A549 (cell line): ENCODE results near the gene PHOX2A. TPM values are rescaled to one million over a fixed set of nuclear protein-coding genes. Genes with fewer than 3 reads are reported as not detected.

Experiments
- ATAC-seq, 2 experiments: fragments of 200-7000 bp in 1 of 2; fragments of >200 bp in 1 of 2; cut with Nextera tagmentation in 1 of 2; cut with Tn5 transposase in 1 of 2; 3 replicates each; pipeline versions ENCODE4 v1.8.0 to v1.9.1; 2018 to 2020; ENCODE audit warnings: mild to moderate bottlenecking in 1 of 2, moderate library complexity in 1 of 2
- CTCF ChIA-PET: fragments of 300-600 bp; sonication (Branson Sonifier 250); formaldehyde crosslinking; extraction: SDS; loops from one replicate; lab custom pipeline; 2021; ENCODE audit warnings: antibody characterized with exemption, inconsistent platforms; lab: Yijun Ruan, JAX
- POLR2A ChIA-PET: fragments of 350-600 bp; formaldehyde crosslinking; extraction: SDS; loops from one replicate; lab custom pipeline; 2021; ENCODE audit warnings: antibody characterized with exemption, inconsistent platforms; lab: Yijun Ruan, JAX
- DNase-seq, 2 experiments: peaks; one replicate each; pipeline versions ENCODE4 v3.0.0 to v3.0.0-alpha.2; 2011 to 2016; ENCODE audit warnings: low read depth in 1 of 2, low spot score in 1 of 2
- FAIRE-seq: peaks from 2 replicates; lab custom pipeline; 2011; peaks lifted over from hg19 to GRCh38; lab: Jason Lieb, UNC
- H3K27ac ChIP-seq, 2 experiments: fragments of >200 bp; sonication (Bioruptor Twin); formaldehyde crosslinking; 3 replicates each; pipeline ENCODE4 v1.5.1; 2016 to 2017
- H3K4me1 ChIP-seq: fragments of >200 bp; sonication (Bioruptor Twin); formaldehyde crosslinking; 3 replicates; pipeline ENCODE4 v1.6.1; 2016
- H3K4me2 ChIP-seq: fragments of >200 bp; sonication (Bioruptor Twin); formaldehyde crosslinking; 3 replicates; pipeline ENCODE4 v1.6.1; 2016
- H3K4me3 ChIP-seq: fragments of >200 bp; sonication (Bioruptor Twin); formaldehyde crosslinking; 3 replicates; pipeline ENCODE4 v1.5.1; 2016
- H3K9me3 ChIP-seq: fragments of >200 bp; sonication (Bioruptor Twin); formaldehyde crosslinking; 3 replicates; pipeline ENCODE4 v1.6.1; 2016
- CBX8 ChIP-seq: fragments of 200-600 bp; sonication (generic); IDR thresholded peaks from 2 replicates; pipeline ENCODE4 v1.6.1; 2016
- CHD4 ChIP-seq: fragments of 200-600 bp; sonication (generic); IDR thresholded peaks from 2 replicates; pipeline ENCODE4 v1.6.1; 2016; ENCODE audit warnings: antibody characterized with exemption, mild to moderate bottlenecking, borderline replicate concordance
- ELK1 ChIP-seq: fragments of 150-350 bp; IDR thresholded peaks from 2 replicates; pipeline ENCODE4 v1.6.1; 2014; ENCODE audit warnings: low read depth, mild to moderate bottlenecking, low read length
- FOXS1 ChIP-seq: fragments of 250-450 bp; sonication (Bioruptor Pico); IDR thresholded peaks from 2 replicates; pipeline ENCODE4 v1.5.0; 2020; ENCODE audit warnings: mild to moderate bottlenecking, moderate library complexity
- HDAC2 ChIP-seq: fragments of 200-600 bp; sonication (generic); IDR thresholded peaks from 2 replicates; pipeline ENCODE4 v1.6.1; 2016
- HMGXB4 ChIP-seq: fragments of 250-450 bp; sonication (Bioruptor Pico); IDR thresholded peaks from 2 replicates; pipeline ENCODE4 v1.5.0; 2021; ENCODE audit warnings: mild to moderate bottlenecking, moderate library complexity, borderline replicate concordance
- HOXA7 ChIP-seq: fragments of 250-450 bp; sonication (Bioruptor Pico); IDR thresholded peaks from 2 replicates; pipeline ENCODE4 v1.5.0; 2020; ENCODE audit warnings: mild to moderate bottlenecking, moderate library complexity
- HOXB5 ChIP-seq: fragments of 250-450 bp; sonication (Bioruptor Pico); IDR thresholded peaks from 2 replicates; pipeline ENCODE4 v1.5.0; 2020; ENCODE audit warnings: mild to moderate bottlenecking, moderate library complexity
- KDM1A ChIP-seq: fragments of 200-600 bp; sonication (generic); IDR thresholded peaks from 2 replicates; pipeline ENCODE4 v1.6.1; 2016; ENCODE audit warnings: low read depth, mild to moderate bottlenecking
- NFE2L2 ChIP-seq: fragments of 150-350 bp; conservative IDR thresholded peaks from 2 replicates; pipeline ENCODE4 v1.6.1; 2014; ENCODE audit warnings: low read length
- POLR2AphosphoS2 ChIP-seq: conservative IDR thresholded peaks from 2 replicates; pipeline ENCODE4 v1.6.1; 2012; ENCODE audit warnings: low read length, improper control_type of control experiment, inconsistent platforms
- RARB ChIP-seq: fragments of 250-450 bp; sonication (Bioruptor Pico); IDR thresholded peaks from 2 replicates; pipeline ENCODE4 v1.8.0; 2021; ENCODE audit warnings: mild to moderate bottlenecking, moderate library complexity
- ZC3H11A ChIP-seq: fragments of 450-650 bp; IDR thresholded peaks from 2 replicates; pipeline ENCODE4 v1.6.1; 2014; ENCODE audit warnings: antibody characterized with exemption, mild to moderate bottlenecking
- ZFP36 ChIP-seq: fragments of 450-650 bp; IDR thresholded peaks from 2 replicates; pipeline ENCODE4 v1.6.1; 2014; ENCODE audit warnings: borderline replicate concordance; ENCODE audit not compliant: partially characterized antibody
- ZNF302 ChIP-seq: fragments of 250-450 bp; sonication (Bioruptor Pico); IDR thresholded peaks from 2 replicates; pipeline ENCODE4 v1.9.0; 2021; ENCODE audit warnings: inconsistent platforms, mild to moderate bottlenecking, moderate library complexity
- WGBS: methylation state at CpG from one replicate; pipeline ENCODE4 v1.1.6; 2017; ENCODE audit errors: missing lambda C conversion rate; 5-methylcytosine and 5-hydroxymethylcytosine counted together
- polyA plus RNA-seq, 4 experiments: library from polyadenylated mRNA; depleted of rRNA in 3 of 4; stranded (reverse); fragments of >200 nt; fragmentation: RNase III in 1 of 4; extraction: RNeasy Plus Mini Kit Qiagen cat#74134 plus additional on column Dnase treatment in 1 of 4; gene quantifications; 2 replicates in 3 of 4; 3 replicates in 1 of 4; pipeline ENCODE4 v1.2.3, GENCODE V29; 2011 to 2017
- TF ChIP-seq, protein P1 (sequence below): fragments of 250-450 bp; sonication (Bioruptor Pico); IDR thresholded peaks from 2 replicates; pipeline ENCODE4 v1.5.0; 2020; ENCODE audit warnings: low read depth, mild to moderate bottlenecking, moderate library complexity
- TF ChIP-seq, protein P2 (sequence below): IDR thresholded peaks from 2 replicates; pipeline ENCODE4 v1.6.1; 2012

The PHOX2A gene
- polyA plus RNA-seq, 2 of the 4 experiments (the other 2 are of a cell fraction): not detected

GRCh38 chr11:72229925-72230763, 13.8 kb downstream of the PHOX2A start:
- H3K4me2 ChIP-seq: no peak overlapping the region
- no peak for DNase-seq
- POLR2A ChIA-PET: no interaction called here

DNA sequence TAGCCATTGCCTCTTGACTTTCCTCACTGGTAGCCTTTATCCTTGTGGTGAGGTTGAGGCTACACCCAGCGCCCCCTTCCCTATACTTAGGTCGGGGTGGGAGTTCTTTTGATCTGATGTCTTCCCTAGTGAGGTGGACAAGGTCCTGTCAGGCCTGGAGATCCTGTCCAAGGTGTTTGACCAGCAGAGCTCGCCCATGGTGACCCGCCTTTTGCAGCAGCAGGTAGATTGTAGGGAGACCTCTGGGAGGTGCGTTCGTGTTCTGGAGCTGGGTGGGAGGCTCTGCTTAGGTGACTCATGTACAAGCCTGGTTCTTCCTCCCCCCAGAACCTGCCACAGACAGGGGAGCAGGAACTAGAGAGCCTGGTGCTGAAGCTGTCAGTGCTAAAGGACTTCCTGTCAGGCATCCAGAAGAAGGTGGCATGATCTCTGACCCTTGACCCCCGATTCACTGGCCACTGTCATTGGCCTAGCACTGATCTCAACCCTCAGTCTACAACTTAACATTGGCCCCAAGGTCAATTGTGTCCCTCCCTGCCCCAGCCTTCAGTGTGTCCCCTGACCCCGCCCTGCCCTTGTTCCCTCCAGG, 14.5 kb downstream of the PHOX2A start:
- Histone ChIP-seq H3K4me3 (no peak overlapping the region), H3K4me2 (no peak overlapping the region), H3K9me3 (no peaks in the 10 kb centered on the region), H3K27ac (no peak overlapping the region), H3K4me1 (peaks cover 19% of the 10 kb centered on the region)
- FAIRE-seq (no peak), ATAC-seq (no peak), DNase-seq (no peak)
- TF ChIP-seq HOXA7 (CRISPR knock-in tag) (no peak), ZFP36 (no peak), ZNF302 (CRISPR knock-in tag) (no peak), HOXB5 (CRISPR knock-in tag) (no peak), FOXS1 (CRISPR knock-in tag) (no peak), ELK1 (no peak), NFE2L2 (no peak), CBX8 (no peak), HDAC2 (no peak), KDM1A (no peak)
- TF ChIP-seq, protein P1, sequence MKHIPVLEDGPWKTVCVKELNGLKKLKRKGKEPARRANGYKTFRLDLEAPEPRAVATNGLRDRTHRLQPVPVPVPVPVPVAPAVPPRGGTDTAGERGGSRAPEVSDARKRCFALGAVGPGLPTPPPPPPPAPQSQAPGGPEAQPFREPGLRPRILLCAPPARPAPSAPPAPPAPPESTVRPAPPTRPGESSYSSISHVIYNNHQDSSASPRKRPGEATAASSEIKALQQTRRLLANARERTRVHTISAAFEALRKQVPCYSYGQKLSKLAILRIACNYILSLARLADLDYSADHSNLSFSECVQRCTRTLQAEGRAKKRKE (CRISPR knock-in tag): no peak
- CTCF ChIA-PET: interaction anchor here (0.8 to 9.4 kb wide), 3 partner anchors 7 to 204 kb away, joined by 3 to 83 read pairs (median 4); no protein-coding TSS in a partner anchor
- 95% methylated on average over 7 of the region's 8 CpGs for WGBS
- POLR2A ChIA-PET: no interaction called here

More at GRCh38 chr11:72229925-72230763, 13.8 kb downstream of the PHOX2A start:
- CTCF ChIA-PET: interaction anchor here (0.8 to 9.4 kb wide), 3 partner anchors 7 to 205 kb away, joined by 3 to 83 read pairs (median 4); no protein-coding TSS in a partner anchor
- Histone ChIP-seq H3K27ac (no peak overlapping the region), H3K4me1 (peaks cover 19% of the 10 kb centered on the region), H3K9me3 (no peaks in the 10 kb centered on the region), H3K4me3 (no peak overlapping the region)
- FAIRE-seq (no peak), ATAC-seq (no peak)
- TF ChIP-seq FOXS1 (CRISPR knock-in tag) (no peak), CHD4 (no peak), ZFP36 (no peak), POLR2AphosphoS2 (no peak), ZC3H11A (no peak), ELK1 (no peak), HMGXB4 (no peak), RARB (CRISPR knock-in tag) (no peak)
- TF ChIP-seq, protein P2, sequence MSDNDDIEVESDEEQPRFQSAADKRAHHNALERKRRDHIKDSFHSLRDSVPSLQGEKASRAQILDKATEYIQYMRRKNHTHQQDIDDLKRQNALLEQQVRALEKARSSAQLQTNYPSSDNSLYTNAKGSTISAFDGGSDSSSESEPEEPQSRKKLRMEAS: no peak
- 95% methylated on average over 14 of the region's 21 CpGs for WGBS
